SU-DHL-6 (cell line): ENCODE results near the gene ABTB2.
"Not testable (repeated sequence)": the region's sequence is repeated elsewhere in the genome, so short reads cannot be mapped to it uniquely, and the experiment has no call there.

Experiments
- H2AFZ ChIP-seq: fragments of 200-600 bp; sonication (generic); 2 replicates; pipeline ENCODE4 v1.6.1; 2014; ENCODE audit warnings: low read depth, mild to moderate bottlenecking, moderate library complexity, mixed read lengths, antibody characterized with exemption, low read length; ENCODE audit not compliant: severe bottlenecking
- H3F3A ChIP-seq: fragments of 200-600 bp; shearing (Covaris generic); 2 replicates; pipeline ENCODE4 v1.6.0; 2016; ENCODE audit warnings: antibody characterized with exemption, mild to moderate bottlenecking; ENCODE audit not compliant: insufficient read depth
- H3K27ac ChIP-seq: fragments of 200-600 bp; sonication (generic); 2 replicates; pipeline ENCODE4 v1.5.1; 2016; ENCODE audit warnings: low read depth, mild to moderate bottlenecking, low read length, moderate library complexity, mixed read lengths
- H3K27me3 ChIP-seq: fragments of 200-600 bp; sonication (generic), shearing (Covaris generic); 2 replicates; pipeline ENCODE4 v1.6.0; 2014; ENCODE audit warnings: mild to moderate bottlenecking, low read length
- H3K36me3 ChIP-seq: fragments of 200-600 bp; sonication (generic); 2 replicates; pipeline ENCODE4 v1.6.1; 2014; ENCODE audit warnings: mild to moderate bottlenecking, low read length, mixed read lengths
- H3K4me2 ChIP-seq: fragments of 300-600, 200-600 bp; shearing (Covaris generic), sonication (generic); 2 replicates; pipeline ENCODE4 v1.6.0; 2014; ENCODE audit warnings: low read length, low read depth, mild to moderate bottlenecking; ENCODE audit not compliant: poor library complexity, severe bottlenecking
- H3K4me3 ChIP-seq: fragments of 200-600 bp; sonication (generic); 2 replicates; pipeline ENCODE4 v1.5.1; 2014; ENCODE audit warnings: antibody characterized with exemption, low read length, mild to moderate bottlenecking, mixed read lengths; ENCODE audit not compliant: insufficient read depth, poor library complexity, severe bottlenecking
- H3K79me2 ChIP-seq: fragments of 200-600 bp; sonication (generic); 2 replicates; pipeline ENCODE4 v1.6.1; 2014; ENCODE audit warnings: mild to moderate bottlenecking, low read length, moderate library complexity; ENCODE audit not compliant: insufficient read depth
- H3K9ac ChIP-seq: fragments of 200-600 bp; sonication (generic); 2 replicates; pipeline ENCODE4 v1.7.0; 2014; ENCODE audit warnings: mild to moderate bottlenecking, low read length
- H3K9me2 ChIP-seq: fragments of 200-600 bp; sonication (generic); replicated peaks from 2 replicates; pipeline ENCODE4 v1.6.1; 2014; ENCODE audit warnings: low read length; ENCODE audit not compliant: insufficient read depth
- H3K9me3 ChIP-seq: fragments of 200-600 bp; sonication (generic); 2 replicates; pipeline ENCODE4 v1.6.1; 2014; ENCODE audit warnings: low read length, mixed read lengths; ENCODE audit not compliant: insufficient read depth
- H4K20me1 ChIP-seq: fragments of 200-600 bp; sonication (generic); 2 replicates; pipeline ENCODE4 v1.6.1; 2014; ENCODE audit warnings: low read depth, mild to moderate bottlenecking, antibody characterized with exemption, low read length, moderate library complexity, mixed read lengths
- EZH2phosphoT487 ChIP-seq: fragments of 200-600 bp; sonication (generic), shearing (Covaris generic); conservative IDR thresholded peaks from 2 replicates; pipeline ENCODE4 v1.6.1; 2018; ENCODE audit warnings: mild to moderate bottlenecking, antibody characterized with exemption, low read length, moderate library complexity, mixed read lengths
- TF ChIP-seq, protein P1 (sequence below): fragments of 200-600 bp; sonication (generic); IDR thresholded peaks from one replicate; pipeline ENCODE4 v1.5.1; 2017; ENCODE audit warnings: antibody characterized with exemption, mild to moderate bottlenecking, low read length, moderate library complexity; ENCODE audit not compliant: insufficient read depth, poor library complexity, severe bottlenecking

Gene ABTB2

DNA sequence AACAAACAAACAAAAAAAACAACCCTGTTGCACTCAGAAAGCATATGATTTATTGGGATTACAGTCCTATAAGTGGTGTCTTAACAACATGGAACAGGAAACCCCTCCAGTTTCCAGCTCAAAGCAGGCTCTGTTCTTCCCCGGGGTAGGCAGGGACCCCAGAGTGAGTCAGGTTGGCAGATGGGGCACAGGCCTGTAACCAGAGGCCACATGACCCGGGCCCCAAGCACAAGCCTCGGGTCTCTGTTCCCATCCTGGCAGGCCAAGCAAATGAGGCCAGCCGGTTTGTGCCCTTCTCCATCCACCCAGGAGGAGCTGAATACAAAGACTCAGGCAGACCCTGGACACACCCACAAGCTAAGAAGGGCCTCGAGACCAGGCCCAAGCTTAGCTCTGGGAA, 176.6 kb downstream of the ABTB2 start:
- no peaks in the 10 kb centered on the region for H3K27me3 ChIP-seq
- no peak overlapping the region for H3K9ac ChIP-seq
- no peaks in the 10 kb centered on the region for H3K9me2 ChIP-seq
- H3K27ac ChIP-seq = no peak overlapping the region
- H3K36me3 ChIP-seq = no peaks in the 10 kb centered on the region
- no peaks in the 10 kb centered on the region for H3F3A ChIP-seq
- H3K4me2 ChIP-seq = no peak overlapping the region
- no peak overlapping the region for H3K4me3 ChIP-seq
- H2AFZ ChIP-seq = no peak overlapping the region
- H3K79me2 ChIP-seq = no peaks in the 10 kb centered on the region
- TF ChIP-seq EZH2phosphoT487 = no peak
- TF ChIP-seq, protein P1, sequence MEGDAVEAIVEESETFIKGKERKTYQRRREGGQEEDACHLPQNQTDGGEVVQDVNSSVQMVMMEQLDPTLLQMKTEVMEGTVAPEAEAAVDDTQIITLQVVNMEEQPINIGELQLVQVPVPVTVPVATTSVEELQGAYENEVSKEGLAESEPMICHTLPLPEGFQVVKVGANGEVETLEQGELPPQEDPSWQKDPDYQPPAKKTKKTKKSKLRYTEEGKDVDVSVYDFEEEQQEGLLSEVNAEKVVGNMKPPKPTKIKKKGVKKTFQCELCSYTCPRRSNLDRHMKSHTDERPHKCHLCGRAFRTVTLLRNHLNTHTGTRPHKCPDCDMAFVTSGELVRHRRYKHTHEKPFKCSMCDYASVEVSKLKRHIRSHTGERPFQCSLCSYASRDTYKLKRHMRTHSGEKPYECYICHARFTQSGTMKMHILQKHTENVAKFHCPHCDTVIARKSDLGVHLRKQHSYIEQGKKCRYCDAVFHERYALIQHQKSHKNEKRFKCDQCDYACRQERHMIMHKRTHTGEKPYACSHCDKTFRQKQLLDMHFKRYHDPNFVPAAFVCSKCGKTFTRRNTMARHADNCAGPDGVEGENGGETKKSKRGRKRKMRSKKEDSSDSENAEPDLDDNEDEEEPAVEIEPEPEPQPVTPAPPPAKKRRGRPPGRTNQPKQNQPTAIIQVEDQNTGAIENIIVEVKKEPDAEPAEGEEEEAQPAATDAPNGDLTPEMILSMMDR = no peak
- H4K20me1 ChIP-seq = no peaks in the 10 kb centered on the region
- no peaks in the 10 kb centered on the region for H3K9me3 ChIP-seq

DNA sequence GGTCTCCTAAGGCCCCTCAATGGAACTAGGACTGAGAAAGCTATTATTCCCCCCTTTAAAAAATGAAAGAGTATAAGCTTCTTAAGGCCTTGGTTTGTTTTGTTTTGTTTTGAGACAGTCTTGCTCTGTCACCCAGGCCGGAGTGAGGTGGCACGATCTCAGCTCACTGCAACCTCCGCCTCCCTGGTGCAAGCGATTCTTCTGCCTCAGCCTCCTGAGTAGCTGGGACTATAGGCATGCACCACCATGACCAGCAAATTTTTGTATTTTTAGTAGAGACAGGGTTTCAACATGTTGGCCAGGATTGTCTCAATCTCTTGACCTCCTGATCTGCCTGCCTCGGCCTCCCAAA, 177.0 kb downstream of the ABTB2 start:
- H2AFZ ChIP-seq, H3K36me3 ChIP-seq, H3K27ac ChIP-seq, H3K79me2 ChIP-seq, H3K27me3 ChIP-seq, H3K9ac ChIP-seq, H3F3A ChIP-seq, H4K20me1 ChIP-seq, H3K9me3 ChIP-seq, H3K4me3 ChIP-seq, H3K4me2 ChIP-seq, H3K9me2 ChIP-seq: not testable (repeated sequence)

DNA sequence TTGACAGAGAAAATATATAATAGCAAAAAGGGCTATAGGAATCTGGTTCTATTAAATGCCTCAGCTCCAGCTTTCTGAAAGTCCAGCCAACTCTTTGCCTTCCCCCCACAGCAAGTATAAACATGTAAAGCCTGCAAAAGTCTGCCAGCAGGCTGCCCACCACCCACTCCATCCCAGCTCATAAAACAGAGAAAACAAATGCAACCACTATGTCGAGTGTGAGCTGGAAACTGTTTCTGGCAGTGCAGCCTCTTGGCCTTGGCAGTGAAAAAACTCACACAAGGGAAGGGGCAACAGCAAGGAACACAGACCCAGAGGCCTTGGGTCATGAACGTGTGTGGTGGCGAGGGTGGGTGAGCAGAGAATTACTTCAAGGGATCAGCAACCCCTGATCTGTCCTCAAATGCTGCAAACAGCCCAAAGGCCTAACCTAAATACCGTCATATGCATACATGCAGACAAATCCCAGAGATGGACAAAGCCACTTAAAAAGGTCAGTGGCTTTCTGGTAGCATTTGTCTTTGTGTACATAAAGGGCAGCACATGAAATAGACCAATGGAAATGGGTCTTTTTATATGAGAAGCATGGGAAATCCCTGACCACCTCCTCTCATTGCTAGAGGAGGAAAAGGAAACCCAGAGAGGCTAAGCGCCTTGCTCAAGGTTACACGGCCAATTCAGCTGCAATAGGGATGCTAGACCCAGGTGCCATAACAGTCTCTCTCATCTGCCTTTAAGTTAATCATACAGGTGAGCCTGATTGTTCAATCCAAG, 177.6 kb downstream of the ABTB2 start:
- no peak overlapping the region for H3K4me2 ChIP-seq
- no peaks in the 10 kb centered on the region for H3K9me3 ChIP-seq
- no peaks in the 10 kb centered on the region for H4K20me1 ChIP-seq
- no peaks in the 10 kb centered on the region for H3K79me2 ChIP-seq
- H2AFZ ChIP-seq = no peak overlapping the region
- no peak overlapping the region for H3K9ac ChIP-seq
- no peaks in the 10 kb centered on the region for H3F3A ChIP-seq
- H3K27me3 ChIP-seq = no peaks in the 10 kb centered on the region
- H3K9me2 ChIP-seq = no peaks in the 10 kb centered on the region
- no peak overlapping the region for H3K4me3 ChIP-seq
- no peak overlapping the region for H3K27ac ChIP-seq
- TF ChIP-seq EZH2phosphoT487 = no peak
- TF ChIP-seq, protein P1 = no peak
- no peaks in the 10 kb centered on the region for H3K36me3 ChIP-seq

DNA sequence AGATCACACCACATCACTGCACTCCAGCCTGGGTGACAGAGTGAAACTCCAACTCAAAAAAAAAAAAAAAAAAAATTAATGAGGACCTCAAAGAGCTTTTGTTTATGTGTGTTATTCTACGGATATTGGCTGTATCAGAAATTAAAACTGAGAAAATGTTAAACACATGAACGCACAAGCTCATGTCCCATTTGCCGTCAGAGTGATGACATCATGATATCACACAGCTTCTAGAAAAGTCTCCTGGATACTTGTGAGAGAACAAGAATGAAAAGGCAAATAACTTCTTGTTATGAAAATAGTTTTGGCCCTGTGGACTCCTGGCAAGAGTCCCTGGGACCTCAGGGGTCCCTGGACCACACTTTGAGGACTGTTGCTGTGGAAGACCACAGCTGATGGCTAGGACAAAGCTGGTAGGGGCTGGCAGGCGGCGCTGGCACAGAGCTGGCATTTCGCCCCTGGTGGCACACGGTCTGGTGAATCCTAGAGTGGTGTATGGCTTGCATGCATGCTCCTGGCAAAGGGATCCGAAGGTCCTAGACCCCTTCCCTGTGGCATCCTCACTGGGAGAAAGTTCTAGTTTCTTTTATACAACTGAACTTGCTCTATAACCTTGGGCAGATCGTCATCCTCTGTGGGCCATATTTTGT, 178.7 kb downstream of the ABTB2 start:
- TF ChIP-seq EZH2phosphoT487 = no peak
- TF ChIP-seq, protein P1 = no peak
- Histone ChIP-seq H3F3A (no peaks in the 10 kb centered on the region), H4K20me1 (no peaks in the 10 kb centered on the region), H3K9me3 (no peaks in the 10 kb centered on the region), H3K27me3 (no peaks in the 10 kb centered on the region), H3K4me3 (no peak overlapping the region), H3K79me2 (no peaks in the 10 kb centered on the region), H3K9ac (no peak overlapping the region), H3K27ac (no peak overlapping the region), H2AFZ (no peak overlapping the region), H3K9me2 (no peaks in the 10 kb centered on the region), H3K36me3 (no peaks in the 10 kb centered on the region), H3K4me2 (no peak overlapping the region)
